Measurements from ENCODE around the gene FANCD2.
"Not testable (repeated sequence)": the region's sequence is repeated elsewhere in the genome, so short reads cannot be mapped to it uniquely, and the experiment has no call there.

FANCD2 gene

GRCh38 chr3:10108091-10108490 is 81.9 kb downstream of the FANCD2 start, which contains the start of gene FANCD2OS:
Gene FANCD2OS (minus strand): TSS chr3:10108255. CDS start chr3:10104774, 3,481 bp downstream.
- no peak for DNase-seq

- DNase-seq, result peak; percentile 87
Observed at GRCh38 chr3:10115326-10116137, 89.3 kb downstream of the FANCD2 start, which contains the start of gene BRK1. Gene BRK1 (plus strand): TSS chr3:10115675. CDS start chr3:10115702, 27 bp downstream.

- DNase-seq, result no peak
Observed at GRCh38 chr3:10116138-10116460, 89.9 kb downstream of the FANCD2 start.

GRCh38 chr3:10116928-10117327 is 90.7 kb downstream of the FANCD2 start:
- no peak for DNase-seq

- no peak for DNase-seq
Observed at GRCh38 chr3:10119376-10119775, 93.1 kb downstream of the FANCD2 start.

GRCh38 chr3:10121064-10121463 is 94.8 kb downstream of the FANCD2 start:
- no peak for DNase-seq

- DNase-seq, result no peak
Observed at GRCh38 chr3:10122724-10123123, 96.5 kb downstream of the FANCD2 start.

GRCh38 chr3:10135872-10136271 is 109.6 kb downstream of the FANCD2 start:
- DNase-seq, result not testable (repeated sequence)

GRCh38 chr3:10136426-10137005 is 110.3 kb downstream of the FANCD2 start:
- no peak for DNase-seq

- DNase-seq, result no peak
Observed at GRCh38 chr3:10137178-10137577, 110.9 kb downstream of the FANCD2 start.

GRCh38 chr3:10140996-10141546 is 114.8 kb downstream of the FANCD2 start:
- no peak for DNase-seq

- DNase-seq, result peak; percentile 6
Observed at GRCh38 chr3:10142707-10143560, 116.7 kb downstream of the FANCD2 start.

GRCh38 chr3:10145685-10146084 is 119.4 kb downstream of the FANCD2 start:
- DNase-seq, result no peak

GRCh38 chr3:10149226-10149625 is 123.0 kb downstream of the FANCD2 start:
- DNase-seq, result no peak

GRCh38 chr3:10150987-10151386 is 124.8 kb downstream of the FANCD2 start:
- no peak for DNase-seq

Data from T-helper 9 cell (primary cell).